D721Med (cell line): ENCODE measurements around the gene PTGS1.

Experiments
- DNase-seq: peaks from one replicate; pipeline ENCODE4 v3.0.0; 2011; ENCODE audit warnings: low spot score; ENCODE audit not compliant: insufficient read length
- FAIRE-seq: peaks from 2 replicates; lab custom pipeline; 2011; peaks lifted over from hg19 to GRCh38; lab: Jason Lieb, UNC
- TF ChIP-seq, protein P1 (sequence below): IDR thresholded peaks from 2 replicates; pipeline ENCODE4 v1.5.1; 2012; ENCODE audit warnings: mild to moderate bottlenecking, control low read depth; ENCODE audit not compliant: insufficient read depth; ENCODE audit errors: missing control alignments

PTGS1 gene

DNA sequence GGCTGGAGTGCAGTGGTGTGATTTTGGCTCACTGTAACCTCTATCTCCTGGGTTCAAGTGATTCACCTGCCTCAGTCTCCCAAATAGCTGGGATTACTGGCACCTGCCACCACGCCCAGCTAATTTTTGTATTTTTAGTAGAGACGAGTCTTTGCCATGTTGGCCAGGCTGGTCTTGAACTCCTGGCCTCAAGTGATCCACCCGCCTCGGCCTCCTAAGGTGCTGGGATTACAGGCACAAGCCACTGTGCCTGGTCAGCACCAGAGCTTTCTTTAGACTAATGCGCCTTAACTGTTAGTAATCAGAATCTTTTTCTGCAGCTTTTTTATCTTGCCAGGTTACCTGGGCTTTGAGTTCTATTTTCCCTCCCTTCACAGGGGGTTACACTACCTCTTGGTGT, 18.4 kb downstream of the PTGS1 start:
- FAIRE-seq (no peak), DNase-seq (no peak)
- TF ChIP-seq, protein P1, sequence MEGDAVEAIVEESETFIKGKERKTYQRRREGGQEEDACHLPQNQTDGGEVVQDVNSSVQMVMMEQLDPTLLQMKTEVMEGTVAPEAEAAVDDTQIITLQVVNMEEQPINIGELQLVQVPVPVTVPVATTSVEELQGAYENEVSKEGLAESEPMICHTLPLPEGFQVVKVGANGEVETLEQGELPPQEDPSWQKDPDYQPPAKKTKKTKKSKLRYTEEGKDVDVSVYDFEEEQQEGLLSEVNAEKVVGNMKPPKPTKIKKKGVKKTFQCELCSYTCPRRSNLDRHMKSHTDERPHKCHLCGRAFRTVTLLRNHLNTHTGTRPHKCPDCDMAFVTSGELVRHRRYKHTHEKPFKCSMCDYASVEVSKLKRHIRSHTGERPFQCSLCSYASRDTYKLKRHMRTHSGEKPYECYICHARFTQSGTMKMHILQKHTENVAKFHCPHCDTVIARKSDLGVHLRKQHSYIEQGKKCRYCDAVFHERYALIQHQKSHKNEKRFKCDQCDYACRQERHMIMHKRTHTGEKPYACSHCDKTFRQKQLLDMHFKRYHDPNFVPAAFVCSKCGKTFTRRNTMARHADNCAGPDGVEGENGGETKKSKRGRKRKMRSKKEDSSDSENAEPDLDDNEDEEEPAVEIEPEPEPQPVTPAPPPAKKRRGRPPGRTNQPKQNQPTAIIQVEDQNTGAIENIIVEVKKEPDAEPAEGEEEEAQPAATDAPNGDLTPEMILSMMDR: no peak

DNA sequence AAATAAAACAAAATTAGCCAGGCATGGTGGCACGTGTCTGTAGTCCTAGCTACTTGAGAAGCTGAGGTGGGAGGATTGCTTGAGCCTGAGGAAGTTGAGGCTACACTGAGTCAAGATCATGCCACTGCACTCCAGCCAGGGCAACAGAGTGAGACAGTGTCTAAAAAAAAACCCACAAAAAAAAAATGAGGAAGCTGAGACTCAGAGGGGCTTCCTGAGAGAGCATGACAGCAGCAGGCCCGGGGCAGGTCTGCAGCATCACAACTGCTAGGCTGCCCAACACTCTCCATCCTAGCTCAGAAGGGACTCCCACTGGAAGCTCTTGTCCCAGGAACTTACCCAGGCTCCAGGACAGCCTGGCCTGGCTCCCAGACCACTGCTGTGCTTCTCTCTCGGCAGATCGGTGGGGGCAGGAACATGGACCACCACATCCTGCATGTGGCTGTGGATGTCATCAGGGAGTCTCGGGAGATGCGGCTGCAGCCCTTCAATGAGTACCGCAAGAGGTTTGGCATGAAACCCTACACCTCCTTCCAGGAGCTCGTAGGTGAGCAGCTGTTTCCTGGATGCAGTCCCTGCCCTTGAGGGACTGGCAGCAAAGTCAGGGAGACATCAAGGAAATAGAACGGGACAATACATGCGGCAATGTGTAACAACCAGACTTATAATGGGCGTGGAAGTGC, 19.1 kb downstream of the PTGS1 start:
- DNase-seq: no peak
- FAIRE-seq: no peak
- TF ChIP-seq, protein P1: no peak

DNA sequence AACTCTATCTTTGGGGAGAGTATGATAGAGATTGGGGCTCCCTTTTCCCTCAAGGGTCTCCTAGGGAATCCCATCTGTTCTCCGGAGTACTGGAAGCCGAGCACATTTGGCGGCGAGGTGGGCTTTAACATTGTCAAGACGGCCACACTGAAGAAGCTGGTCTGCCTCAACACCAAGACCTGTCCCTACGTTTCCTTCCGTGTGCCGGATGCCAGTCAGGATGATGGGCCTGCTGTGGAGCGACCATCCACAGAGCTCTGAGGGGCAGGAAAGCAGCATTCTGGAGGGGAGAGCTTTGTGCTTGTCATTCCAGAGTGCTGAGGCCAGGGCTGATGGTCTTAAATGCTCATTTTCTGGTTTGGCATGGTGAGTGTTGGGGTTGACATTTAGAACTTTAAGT, 21.5 kb downstream of the PTGS1 start:
- no peak for DNase-seq
- TF ChIP-seq, protein P1: no peak
- no peak for FAIRE-seq

DNA sequence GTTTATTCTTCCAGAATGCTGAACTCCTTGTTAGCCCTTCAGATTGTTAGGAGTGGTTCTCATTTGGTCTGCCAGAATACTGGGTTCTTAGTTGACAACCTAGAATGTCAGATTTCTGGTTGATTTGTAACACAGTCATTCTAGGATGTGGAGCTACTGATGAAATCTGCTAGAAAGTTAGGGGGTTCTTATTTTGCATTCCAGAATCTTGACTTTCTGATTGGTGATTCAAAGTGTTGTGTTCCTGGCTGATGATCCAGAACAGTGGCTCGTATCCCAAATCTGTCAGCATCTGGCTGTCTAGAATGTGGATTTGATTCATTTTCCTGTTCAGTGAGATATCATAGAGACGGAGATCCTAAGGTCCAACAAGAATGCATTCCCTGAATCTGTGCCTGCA, 21.9 kb downstream of the PTGS1 start:
- DNase-seq: no peak
- FAIRE-seq: no peak
- TF ChIP-seq, protein P1: no peak

DNA sequence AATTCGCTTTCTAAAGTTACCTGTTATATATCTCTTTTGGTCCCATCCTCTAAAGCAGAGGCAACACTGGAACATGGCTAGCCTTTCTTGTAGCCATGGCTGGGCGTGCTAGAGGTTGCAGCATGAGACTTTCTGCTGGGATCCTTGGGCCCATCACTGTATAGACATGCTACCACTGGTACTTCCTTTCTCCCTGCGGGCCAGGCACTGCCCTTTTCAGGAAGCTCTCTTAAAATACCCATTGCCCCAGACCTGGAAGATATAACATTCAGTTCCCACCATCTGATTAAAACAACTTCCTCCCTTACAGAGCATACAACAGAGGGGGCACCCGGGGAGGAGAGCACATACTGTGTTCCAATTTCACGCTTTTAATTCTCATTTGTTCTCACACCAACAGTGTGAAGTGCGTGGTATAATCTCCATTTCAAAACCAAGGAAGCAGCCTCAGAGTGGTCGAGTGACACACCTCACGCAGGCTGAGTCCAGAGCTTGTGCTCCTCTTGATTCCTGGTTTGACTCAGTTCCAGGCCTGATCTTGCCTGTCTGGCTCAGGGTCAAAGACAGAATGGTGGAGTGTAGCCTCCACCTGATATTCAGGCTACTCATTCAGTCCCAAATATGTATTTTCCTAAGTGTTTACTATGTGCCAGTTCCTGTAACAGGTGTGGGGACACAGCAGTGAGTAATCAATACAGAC, 22.6 kb downstream of the PTGS1 start:
- FAIRE-seq: no peak
- DNase-seq: no peak
- TF ChIP-seq, protein P1: no peak

DNA sequence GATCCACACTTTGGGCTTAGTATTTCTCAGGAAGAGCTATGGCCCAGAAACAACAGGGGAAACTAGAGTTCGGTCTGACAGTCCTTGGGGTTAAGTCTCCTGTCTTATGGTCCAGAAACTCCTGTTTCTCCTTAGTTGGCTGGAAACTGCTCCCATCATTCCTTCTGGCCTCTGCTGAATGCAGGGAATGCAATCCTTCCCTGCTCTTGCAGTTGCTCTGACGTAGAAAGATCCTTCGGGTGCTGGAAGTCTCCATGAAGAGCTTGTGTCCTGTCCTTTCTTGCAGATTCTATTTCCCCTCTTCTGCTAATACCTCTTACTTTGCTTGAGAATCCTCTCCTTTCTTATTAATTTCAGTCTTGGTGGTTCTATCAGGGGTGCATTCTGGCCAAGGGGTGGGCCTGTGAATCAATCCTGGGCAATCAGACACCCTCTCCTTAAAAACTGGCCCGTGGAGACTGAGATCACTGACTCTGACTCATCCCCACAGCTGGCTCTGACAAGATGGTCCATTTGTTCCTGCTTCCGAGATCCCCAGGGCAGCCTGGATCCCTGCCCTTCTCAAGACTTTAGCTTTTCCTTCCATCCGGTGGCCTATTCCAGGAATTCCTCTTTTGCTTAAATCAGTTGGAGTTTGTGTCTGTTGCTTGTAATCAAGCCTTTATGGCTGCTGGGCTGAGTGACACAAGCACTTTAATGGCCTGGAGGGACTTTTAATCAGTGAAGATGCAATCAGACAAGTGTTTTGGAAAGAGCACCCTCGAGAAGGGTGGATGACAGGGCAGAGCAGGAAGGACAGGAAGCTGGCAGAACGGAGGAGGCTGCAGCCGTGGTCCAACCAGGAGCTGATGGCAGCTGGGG, 23.7 kb downstream of the PTGS1 start:
- TF ChIP-seq, protein P1: no peak
- DNase-seq: no peak
- FAIRE-seq: no peak
